ENCODE results near the gene MED16. TPM values are rescaled to one million over a fixed set of nuclear protein-coding genes. Genes with fewer than 3 reads are reported as not detected.
A peak's percentile ranks its signal among the peaks of the same experiment; 100 is the strongest.

The MED16 gene
- polyA plus RNA-seq, 4 donors = 39.0 to 107 (median 70.3) TPM

DNA sequence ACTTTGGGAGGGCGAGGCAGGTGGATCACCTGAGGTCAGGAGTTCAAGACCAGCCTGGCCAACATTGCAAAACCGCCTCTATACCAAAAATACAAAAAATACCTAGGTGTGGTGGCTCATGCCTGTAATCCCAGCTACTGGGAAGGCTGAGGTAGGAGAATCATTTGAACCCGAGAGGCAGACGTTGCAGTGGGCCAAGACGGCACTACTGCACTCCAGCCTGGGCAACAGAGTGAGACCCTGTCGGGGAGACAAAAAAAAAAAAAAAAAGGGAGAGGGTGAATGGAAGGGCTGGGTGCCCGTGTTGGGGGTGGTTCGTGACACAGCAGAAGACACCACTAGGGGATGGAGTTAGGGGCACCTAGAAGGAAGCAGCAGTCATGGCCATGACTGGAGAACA is 22.7 kb downstream of the MED16 start:
- Histone ChIP-seq H3K4me3 (ENCODE audit: low read depth in 1 of 3, low read length in 3 of 3) (no peak overlapping the region), H3K27ac (ENCODE audit: low read depth in 1 of 3, low read length in 2 of 3) (peak overlapping the region in 1 of 3 donors; percentile 80), H3K36me3 (ENCODE audit: control insufficient read depth in 3 of 3, insufficient read depth in 2 of 3, low read depth in 1 of 3, low read length in 3 of 3) (peaks cover 0 to 83% (median 9%) of the 10 kb centered on the region in 3 donors), H3K9me3 (ENCODE audit: control insufficient read depth in 2 of 2, insufficient read depth in 1 of 2, low read depth in 1 of 2, low read length in 1 of 2) (peaks cover 0 to 2% of the 10 kb centered on the region in 2 donors), H3K4me1 (ENCODE audit: control insufficient read depth in 3 of 3, insufficient read depth in 2 of 3, low read depth in 1 of 3, low read length in 2 of 3) (peaks cover 0 to 3% (median 0%) of the 10 kb centered on the region in 3 donors), H3K27me3 (ENCODE audit: control insufficient read depth in 3 of 3, insufficient read depth in 3 of 3, low read length in 3 of 3) (no peaks in the 10 kb centered on the region)
- FAIRE-seq = no peak
- WGBS, 3 donors = 84 to 92% (median 87%) methylated on average over 8 of the region's 8 CpGs
- DNase-seq = no peak

DNA sequence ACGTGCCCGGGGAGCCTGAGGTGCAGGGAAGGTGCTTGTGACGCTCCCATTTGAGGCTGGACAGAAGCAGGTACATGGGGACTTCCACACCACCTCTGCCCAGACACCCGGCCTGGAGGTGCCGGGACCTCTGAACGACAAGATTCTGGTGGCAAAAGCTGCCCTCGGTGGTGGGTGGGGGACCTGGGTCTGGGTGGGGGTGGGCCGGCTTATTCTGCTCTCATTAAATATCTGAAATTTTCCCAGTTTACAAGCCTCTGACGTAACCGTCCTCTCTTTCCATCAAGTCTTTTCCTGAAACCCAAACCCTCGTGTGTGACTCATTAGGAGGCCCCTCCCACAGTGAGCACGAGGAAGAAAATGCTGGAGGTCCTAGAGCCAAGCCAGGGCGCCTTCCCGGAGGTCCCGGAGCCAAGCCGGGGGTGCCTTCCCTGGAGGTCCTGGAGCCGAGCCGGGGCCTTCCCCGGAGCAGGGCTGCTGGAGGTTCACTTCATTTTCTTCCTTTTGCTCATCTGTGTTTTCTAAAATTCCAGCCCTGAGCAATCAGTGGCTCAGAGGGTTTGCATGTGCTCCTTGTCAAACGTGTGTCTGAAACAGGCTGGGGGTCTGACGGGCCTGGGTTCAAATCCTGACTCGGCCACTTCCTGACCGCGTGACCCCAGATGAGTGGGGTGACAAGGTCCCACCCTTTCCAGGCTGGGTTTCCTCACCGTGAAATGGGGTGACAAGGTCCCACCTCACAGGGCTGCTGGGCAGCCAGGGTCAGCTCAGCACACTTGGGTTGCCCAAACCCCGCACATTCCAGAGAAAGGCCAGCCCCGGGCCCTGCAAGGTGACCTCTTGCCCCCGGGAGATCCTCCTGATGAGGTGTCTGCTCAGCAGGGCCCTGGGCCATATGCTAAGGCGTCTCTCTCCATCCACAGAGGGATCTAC is 23.5 kb downstream of the MED16 start:
- Histone ChIP-seq H3K36me3 (ENCODE audit: control insufficient read depth in 3 of 3, insufficient read depth in 2 of 3, low read depth in 1 of 3, low read length in 3 of 3) (peaks cover 0 to 80% (median 7%) of the 10 kb centered on the region in 3 donors), H3K9me3 (ENCODE audit: control insufficient read depth in 2 of 2, insufficient read depth in 1 of 2, low read depth in 1 of 2, low read length in 1 of 2) (peaks cover 0 to 2% of the 10 kb centered on the region in 2 donors), H3K27ac (ENCODE audit: low read depth in 1 of 3, low read length in 2 of 3) (peak overlapping the region in 2 of 3 donors; percentile 17 to 80), H3K4me3 (ENCODE audit: low read depth in 1 of 3, low read length in 3 of 3) (no peak overlapping the region), H3K27me3 (ENCODE audit: control insufficient read depth in 3 of 3, insufficient read depth in 3 of 3, low read length in 3 of 3) (no peaks in the 10 kb centered on the region), H3K4me1 (ENCODE audit: control insufficient read depth in 3 of 3, insufficient read depth in 2 of 3, low read depth in 1 of 3, low read length in 2 of 3) (peaks cover 0 to 3% (median 0%) of the 10 kb centered on the region in 3 donors)
- FAIRE-seq (no peak), DNase-seq (no peak)
- 71 to 82% (median 77%) methylated on average over 28 to 29 of the region's 29 CpGs for WGBS, 3 donors

DNA sequence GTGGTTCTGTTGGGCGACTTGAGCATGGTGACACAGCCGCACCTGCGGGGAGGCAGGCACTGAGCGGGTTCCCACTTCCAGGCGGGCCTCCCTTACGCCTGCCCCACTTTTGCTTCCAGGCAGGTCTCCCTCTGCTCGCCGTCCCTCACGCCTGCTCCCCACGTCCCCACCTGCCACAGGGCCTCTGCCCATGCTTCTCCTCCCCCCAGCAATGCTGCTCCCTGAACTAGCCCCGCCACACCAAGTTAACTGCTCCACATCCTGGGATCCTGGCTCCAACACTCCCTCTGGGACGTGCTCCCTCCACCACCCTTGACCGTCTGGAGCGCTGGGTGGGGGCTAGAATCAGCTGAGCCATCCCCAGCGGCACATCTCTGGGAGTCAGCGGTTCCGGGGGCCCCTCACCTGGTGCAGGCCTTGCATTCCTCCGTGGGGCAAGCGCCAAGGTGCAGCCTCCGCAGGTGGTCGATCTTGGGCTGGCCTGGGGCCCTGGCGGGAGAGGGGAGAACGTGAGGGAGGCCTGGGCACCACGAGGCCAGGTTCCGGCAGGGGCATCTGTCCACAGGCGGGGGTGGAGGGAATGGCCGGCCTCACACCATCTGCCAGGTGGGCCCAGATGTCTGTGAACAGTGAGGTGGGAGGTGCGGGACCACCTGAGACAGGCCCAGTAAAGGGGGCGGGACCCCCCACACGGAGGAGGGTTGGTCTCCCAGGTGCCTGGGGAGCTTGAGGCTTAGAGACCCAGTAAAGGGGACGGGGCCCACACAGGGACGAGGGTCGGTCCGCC is 24.3 kb downstream of the MED16 start:
- peaks cover 0 to 2% of the 10 kb centered on the region in 2 donors for H3K9me3 ChIP-seq (ENCODE audit: control insufficient read depth in 2 of 2, insufficient read depth in 1 of 2, low read depth in 1 of 2, low read length in 1 of 2)
- FAIRE-seq (no peak), DNase-seq (no peak)
- 91 to 95% (median 93%) methylated on average over 29 to 34 of the region's 34 CpGs for WGBS, 3 donors
- no peak overlapping the region for H3K4me3 ChIP-seq (ENCODE audit: low read depth in 1 of 3, low read length in 3 of 3)
- H3K27ac ChIP-seq (ENCODE audit: low read depth in 1 of 3, low read length in 2 of 3) = peak overlapping the region in 2 of 3 donors; percentile 17 to 71
- H3K36me3 ChIP-seq (ENCODE audit: control insufficient read depth in 3 of 3, insufficient read depth in 2 of 3, low read depth in 1 of 3, low read length in 3 of 3) = peaks cover 0 to 76% (median 5%) of the 10 kb centered on the region in 3 donors
- no peaks in the 10 kb centered on the region for H3K27me3 ChIP-seq (ENCODE audit: control insufficient read depth in 3 of 3, insufficient read depth in 3 of 3, low read length in 3 of 3)
- peaks cover 0 to 3% (median 0%) of the 10 kb centered on the region in 3 donors for H3K4me1 ChIP-seq (ENCODE audit: control insufficient read depth in 3 of 3, insufficient read depth in 2 of 3, low read depth in 1 of 3, low read length in 2 of 3)

DNA sequence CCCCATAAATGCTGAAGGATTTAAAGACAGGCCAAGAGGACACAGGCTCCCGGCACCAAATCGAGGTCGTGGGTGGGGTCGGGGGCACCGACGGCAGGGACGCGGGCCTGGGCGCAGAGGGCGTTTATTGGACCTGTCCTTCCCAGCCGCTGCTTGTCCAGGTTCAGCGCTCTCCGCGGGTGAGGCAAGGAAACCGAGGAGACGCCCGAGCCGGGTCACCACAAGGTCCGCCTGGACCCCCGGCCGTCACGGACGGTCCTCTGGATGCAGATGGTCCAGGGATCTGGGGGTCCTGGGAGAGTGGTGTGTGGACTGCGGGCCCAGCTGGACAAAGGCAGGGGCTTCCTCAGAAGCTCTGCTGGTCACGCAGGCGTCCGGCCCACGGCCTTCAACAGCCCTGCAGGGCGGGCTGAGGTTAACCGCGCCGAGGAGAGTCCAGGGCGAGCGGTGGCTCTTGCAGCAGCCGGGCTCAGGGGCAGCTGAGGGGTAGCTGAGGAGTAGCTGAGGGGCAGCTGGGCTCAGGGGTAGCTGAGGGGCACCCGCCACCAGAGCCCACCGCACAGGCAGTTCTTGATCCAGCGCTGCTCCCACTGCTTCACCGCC is 25.0 kb downstream of the MED16 start:
- peaks cover 0 to 3% (median 0%) of the 10 kb centered on the region in 3 donors for H3K4me1 ChIP-seq (ENCODE audit: control insufficient read depth in 3 of 3, insufficient read depth in 2 of 3, low read depth in 1 of 3, low read length in 2 of 3)
- H3K27ac ChIP-seq (ENCODE audit: low read depth in 1 of 3, low read length in 2 of 3) = no peak overlapping the region

DNA sequence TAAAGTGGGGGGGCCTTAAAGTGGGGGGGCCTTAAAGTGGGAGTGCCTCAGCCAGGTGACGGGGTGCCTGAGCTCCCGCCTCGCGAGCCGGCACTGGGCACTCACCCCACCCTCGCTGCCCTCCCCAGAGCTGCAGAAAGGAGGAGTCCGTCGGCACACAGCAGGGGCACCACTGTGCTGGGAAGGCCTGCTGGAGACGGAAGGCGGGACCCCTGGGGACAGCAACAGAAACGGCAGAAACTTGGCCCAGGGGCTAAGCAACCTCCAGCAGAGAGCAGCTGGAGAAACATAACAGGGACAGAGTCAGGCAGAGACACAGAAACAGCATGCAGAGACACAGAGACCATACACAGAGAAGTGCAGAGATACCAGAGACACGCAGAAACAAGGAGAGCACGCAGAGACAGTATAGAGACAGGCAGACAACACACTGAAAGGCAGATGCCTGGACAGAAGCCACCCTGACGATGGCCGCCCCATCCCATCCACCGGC is 25.6 kb downstream of the MED16 start:
- WGBS, 3 donors = 76 to 87% (median 82%) methylated on average over 16 of the region's 16 CpGs
- no peak for FAIRE-seq
- Histone ChIP-seq H3K27ac (ENCODE audit: low read depth in 1 of 3, low read length in 2 of 3) (no peak overlapping the region), H3K9me3 (ENCODE audit: control insufficient read depth in 2 of 2, insufficient read depth in 1 of 2, low read depth in 1 of 2, low read length in 1 of 2) (peaks cover 0 to 2% of the 10 kb centered on the region in 2 donors), H3K27me3 (ENCODE audit: control insufficient read depth in 3 of 3, insufficient read depth in 3 of 3, low read length in 3 of 3) (no peaks in the 10 kb centered on the region), H3K4me3 (ENCODE audit: low read depth in 1 of 3, low read length in 3 of 3) (no peak overlapping the region), H3K36me3 (ENCODE audit: control insufficient read depth in 3 of 3, insufficient read depth in 2 of 3, low read depth in 1 of 3, low read length in 3 of 3) (peaks cover 0 to 68% (median 4%) of the 10 kb centered on the region in 3 donors), H3K4me1 (ENCODE audit: control insufficient read depth in 3 of 3, insufficient read depth in 2 of 3, low read depth in 1 of 3, low read length in 2 of 3) (peaks cover 0 to 3% (median 0%) of the 10 kb centered on the region in 3 donors)
- DNase-seq = no peak

More for the DNA sequence above, 25.0 kb downstream of the MED16 start:
- peaks cover 0 to 2% of the 10 kb centered on the region in 2 donors for H3K9me3 ChIP-seq (ENCODE audit: control insufficient read depth in 2 of 2, insufficient read depth in 1 of 2, low read depth in 1 of 2, low read length in 1 of 2)
- no peak for DNase-seq
- H3K4me3 ChIP-seq (ENCODE audit: low read depth in 1 of 3, low read length in 3 of 3) = no peak overlapping the region
- WGBS, 3 donors = 93 to 94% (median 93%) methylated on average over 38 to 39 of the region's 39 CpGs
- no peak for FAIRE-seq
- H3K27me3 ChIP-seq (ENCODE audit: control insufficient read depth in 3 of 3, insufficient read depth in 3 of 3, low read length in 3 of 3) = no peaks in the 10 kb centered on the region
- peaks cover 0 to 71% (median 4%) of the 10 kb centered on the region in 3 donors for H3K36me3 ChIP-seq (ENCODE audit: control insufficient read depth in 3 of 3, insufficient read depth in 2 of 3, low read depth in 1 of 3, low read length in 3 of 3)

DNA sequence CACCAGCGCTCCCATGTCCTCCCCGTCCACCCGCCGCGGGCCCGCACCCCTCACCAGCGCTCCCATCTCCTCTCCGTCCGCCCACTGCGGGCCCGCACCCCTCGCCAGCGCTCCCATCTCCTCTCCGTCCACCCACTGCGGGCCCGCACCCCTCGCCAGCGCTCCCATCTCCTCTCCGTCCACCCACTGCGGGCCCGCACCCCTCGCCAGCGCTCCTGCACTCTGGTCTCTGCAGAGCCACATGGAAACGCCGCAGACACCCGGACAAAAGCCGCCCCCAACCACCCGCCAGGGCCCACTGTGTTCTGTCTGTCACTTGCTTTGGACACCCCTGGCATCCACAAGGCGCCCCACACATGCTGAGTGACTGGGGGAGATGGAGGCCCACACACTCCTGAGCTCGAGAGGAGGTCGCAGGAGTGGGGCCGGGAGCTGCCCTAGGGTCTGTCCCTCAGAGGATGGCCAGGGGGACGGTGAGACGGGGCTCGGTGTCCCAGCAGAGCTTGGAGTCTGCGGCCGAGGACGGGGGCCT is 26.2 kb downstream of the MED16 start:
- Histone ChIP-seq H3K36me3 (ENCODE audit: control insufficient read depth in 3 of 3, insufficient read depth in 2 of 3, low read depth in 1 of 3, low read length in 3 of 3) (peaks cover 0 to 63% (median 4%) of the 10 kb centered on the region in 3 donors), H3K4me3 (ENCODE audit: low read depth in 1 of 3, low read length in 3 of 3) (no peak overlapping the region), H3K4me1 (ENCODE audit: control insufficient read depth in 3 of 3, insufficient read depth in 2 of 3, low read depth in 1 of 3, low read length in 2 of 3) (peaks cover 0 to under 1% (median 0%) of the 10 kb centered on the region in 3 donors), H3K27ac (ENCODE audit: low read depth in 1 of 3, low read length in 2 of 3) (no peak overlapping the region), H3K9me3 (ENCODE audit: control insufficient read depth in 2 of 2, insufficient read depth in 1 of 2, low read depth in 1 of 2, low read length in 1 of 2) (peaks cover 0 to 2% of the 10 kb centered on the region in 2 donors), H3K27me3 (ENCODE audit: control insufficient read depth in 3 of 3, insufficient read depth in 3 of 3, low read length in 3 of 3) (peaks cover 0 to under 1% (median 0%) of the 10 kb centered on the region in 3 donors)
- FAIRE-seq (no peak), DNase-seq (no peak)
- 83 to 87% (median 86%) methylated on average over 33 to 38 of the region's 38 CpGs for WGBS, 3 donors

DNA sequence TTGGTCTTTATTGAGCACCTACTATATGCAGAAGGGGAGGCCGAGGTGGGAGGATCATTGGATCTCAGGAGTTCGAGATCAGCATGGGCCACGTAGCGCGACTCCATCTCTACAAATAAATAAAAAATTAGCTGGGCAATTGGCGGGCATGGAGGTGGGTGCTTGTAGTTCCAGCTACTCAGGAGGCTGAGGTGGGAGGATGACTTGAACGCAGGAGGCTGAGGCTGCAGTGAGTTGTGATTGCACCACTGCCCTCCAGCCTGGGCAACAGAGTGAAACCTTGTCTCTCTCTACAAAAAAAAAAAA is 29.7 kb downstream of the MED16 start:
- no peak overlapping the region for H3K27ac ChIP-seq (ENCODE audit: low read depth in 1 of 3, low read length in 2 of 3)
- no peak overlapping the region for H3K4me3 ChIP-seq (ENCODE audit: low read depth in 1 of 3, low read length in 3 of 3)
- peaks cover 0 to 8% (median 0%) of the 10 kb centered on the region in 3 donors for H3K4me1 ChIP-seq (ENCODE audit: control insufficient read depth in 3 of 3, insufficient read depth in 2 of 3, low read depth in 1 of 3, low read length in 2 of 3)

More for the DNA sequence above, 29.7 kb downstream of the MED16 start:
- no peak for DNase-seq
- WGBS, 3 donors = 62 to 76% (median 68%) methylated on average over 7 of the region's 7 CpGs
- H3K27me3 ChIP-seq (ENCODE audit: control insufficient read depth in 3 of 3, insufficient read depth in 3 of 3, low read length in 3 of 3) = peaks cover 4 to 16% (median 4%) of the 10 kb centered on the region in 3 donors
- H3K36me3 ChIP-seq (ENCODE audit: control insufficient read depth in 3 of 3, insufficient read depth in 2 of 3, low read depth in 1 of 3, low read length in 3 of 3) = peaks cover 0 to 31% (median 3%) of the 10 kb centered on the region in 3 donors
- no peak for FAIRE-seq
- peaks cover 0 to 5% of the 10 kb centered on the region in 2 donors for H3K9me3 ChIP-seq (ENCODE audit: control insufficient read depth in 2 of 2, insufficient read depth in 1 of 2, low read depth in 1 of 2, low read length in 1 of 2)

Measured in small intestine (tissue), 7 donors.